Trophoblast cell (in vitro differentiated cells and primary cell): ENCODE data around the gene B3GALNT2.
"Not testable (repeated sequence)": the region's sequence is repeated elsewhere in the genome, so short reads cannot be mapped to it uniquely, and the experiment has no call there.

ENCODE experiments used
- DNase-seq, 2 donors: peaks; one replicate each; pipeline ENCODE4 v3.0.0-alpha.2; 2016
- H2AFZ ChIP-seq: 2 replicates; pipeline ENCODE4 v1.6.1; 2013; ENCODE audit warnings: low read length, moderate library complexity, mild to moderate bottlenecking; ENCODE audit not compliant: insufficient read depth, poor library complexity
- H2AK5ac ChIP-seq: 2 replicates; pipeline ENCODE4 v1.6.1; 2013; ENCODE audit warnings: mild to moderate bottlenecking, low read length
- H2BK120ac ChIP-seq: 2 replicates; pipeline ENCODE4 v1.6.1; 2013; ENCODE audit warnings: low read length, mild to moderate bottlenecking, moderate library complexity; ENCODE audit not compliant: insufficient read depth, poor library complexity
- H2BK12ac ChIP-seq: 2 replicates; pipeline ENCODE4 v1.6.1; 2013; ENCODE audit warnings: mild to moderate bottlenecking, low read length, moderate library complexity
- H2BK5ac ChIP-seq: 2 replicates; pipeline ENCODE4 v1.6.1; 2013; ENCODE audit warnings: low read length, low read depth, moderate library complexity, mild to moderate bottlenecking; ENCODE audit not compliant: poor library complexity
- H3K14ac ChIP-seq: 2 replicates; pipeline ENCODE4 v1.6.1; 2013; ENCODE audit warnings: mild to moderate bottlenecking, low read length
- H3K18ac ChIP-seq: 2 replicates; pipeline ENCODE4 v1.6.1; 2013; ENCODE audit warnings: mild to moderate bottlenecking, low read length
- H3K23ac ChIP-seq: 2 replicates; pipeline ENCODE4 v1.6.1; 2013; ENCODE audit warnings: low read length
- H3K27ac ChIP-seq: 2 replicates; pipeline ENCODE4 v1.5.1; 2013; ENCODE audit warnings: low read depth, mild to moderate bottlenecking, inconsistent platforms, low read length, moderate library complexity
- H3K27me3 ChIP-seq: 2 replicates; pipeline ENCODE4 v1.6.1; 2013; ENCODE audit warnings: inconsistent platforms, mild to moderate bottlenecking, low read length, moderate library complexity; ENCODE audit not compliant: insufficient read depth
- H3K36me3 ChIP-seq, 2 experiments: 1 replicate in 1 of 2; 2 replicates in 1 of 2; pipeline ENCODE4 v1.6.1; 2013; ENCODE audit warnings: low read length in 2 of 2, mild to moderate bottlenecking in 2 of 2, moderate library complexity in 1 of 2; ENCODE audit not compliant: insufficient read depth in 2 of 2, control insufficient read depth in 1 of 2
- H3K4ac ChIP-seq: 2 replicates; pipeline ENCODE4 v1.6.1; 2013; ENCODE audit warnings: low read depth, mild to moderate bottlenecking, low read length, moderate library complexity
- H3K4me1 ChIP-seq, 2 experiments: 1 replicate in 1 of 2; 2 replicates in 1 of 2; pipeline ENCODE4 v1.6.1; 2013; ENCODE audit warnings: low read length in 2 of 2, mild to moderate bottlenecking in 2 of 2, moderate library complexity in 1 of 2; ENCODE audit not compliant: insufficient read depth in 2 of 2, control insufficient read depth in 1 of 2
- H3K4me2 ChIP-seq: 2 replicates; pipeline ENCODE4 v1.6.1; 2013; ENCODE audit warnings: inconsistent platforms, mild to moderate bottlenecking, low read length, moderate library complexity
- H3K4me3 ChIP-seq: 2 replicates; pipeline ENCODE4 v1.5.1; 2013; ENCODE audit warnings: mild to moderate bottlenecking, low read depth, low read length, inconsistent platforms
- H3K79me1 ChIP-seq: one replicate; pipeline ENCODE4 v1.6.1; 2013; ENCODE audit warnings: low read length
- H3K79me2 ChIP-seq: 2 replicates; pipeline ENCODE4 v1.6.1; 2013; ENCODE audit warnings: low read length, mild to moderate bottlenecking; ENCODE audit not compliant: control insufficient read depth, insufficient read depth, poor library complexity
- H3K9ac ChIP-seq: 2 replicates; pipeline ENCODE4 v1.6.1; 2013; ENCODE audit warnings: mild to moderate bottlenecking, low read length
- H3K9me3 ChIP-seq: 2 replicates; pipeline ENCODE4 v1.6.1; 2013; ENCODE audit warnings: low read depth, mild to moderate bottlenecking, control low read depth, inconsistent platforms, low read length; ENCODE audit not compliant: insufficient read depth
- H4K12ac ChIP-seq: 2 replicates; pipeline ENCODE4 v1.6.1; 2013; ENCODE audit warnings: low read depth, mild to moderate bottlenecking, low read length, moderate library complexity
- H4K8ac ChIP-seq: 2 replicates; pipeline ENCODE4 v1.6.1; 2013; ENCODE audit warnings: low read depth, mild to moderate bottlenecking, low read length, moderate library complexity
- H4K91ac ChIP-seq: one replicate; pipeline ENCODE4 v1.6.1; 2013; ENCODE audit warnings: low read depth, mild to moderate bottlenecking, low read length, moderate library complexity
- WGBS: extraction: QIAGEN DNeasy Blood & Tissue Kit; methylation state at CpG from one replicate; pipeline ENCODE4 v1.1.7; 2013; ENCODE audit warnings: missing lambda C conversion rate; ENCODE audit not compliant: insufficient read length, insufficient coverage; ENCODE audit errors: extremely low coverage; 5-methylcytosine and 5-hydroxymethylcytosine counted together

B3GALNT2 gene

GRCh38 chr1:235468004-235468403 is 36.2 kb downstream of the B3GALNT2 start:
- no peak overlapping the region for H2AFZ ChIP-seq
- H3K27ac ChIP-seq, result no peak overlapping the region
- no peak overlapping the region for H4K12ac ChIP-seq
- no peaks in the 10 kb centered on the region for H3K79me1 ChIP-seq
- WGBS, result no CpG with 5 or more reads among the region's 3 CpGs
- no peak overlapping the region for H2BK12ac ChIP-seq
- no peak overlapping the region for H2BK5ac ChIP-seq
- no peak overlapping the region for H3K23ac ChIP-seq
- no peaks in the 10 kb centered on the region for H3K9me3 ChIP-seq
- H3K27me3 ChIP-seq, result no peaks in the 10 kb centered on the region
- no peak for DNase-seq
- H3K4me1 ChIP-seq, result no peaks in the 10 kb centered on the region
- H3K4me3 ChIP-seq, result no peak overlapping the region
- no peak overlapping the region for H2AK5ac ChIP-seq
- no peak overlapping the region for H4K8ac ChIP-seq
- H3K18ac ChIP-seq, result no peak overlapping the region
- no peak overlapping the region for H3K4me2 ChIP-seq
- no peak overlapping the region for H2BK120ac ChIP-seq
- no peak overlapping the region for H3K4ac ChIP-seq
- no peaks in the 10 kb centered on the region for H3K79me2 ChIP-seq
- H4K91ac ChIP-seq, result no peak overlapping the region
- H3K36me3 ChIP-seq, result peaks cover 3 to 9% of the 10 kb centered on the region in 2 experiments
- no peak overlapping the region for H3K9ac ChIP-seq
- no peak overlapping the region for H3K14ac ChIP-seq

- Histone ChIP-seq H3K9ac (no peak overlapping the region), H3K4me1 (no peaks in the 10 kb centered on the region), H3K23ac (no peak overlapping the region), H3K4me2 (no peak overlapping the region), H2BK12ac (no peak overlapping the region), H3K14ac (no peak overlapping the region), H2BK120ac (no peak overlapping the region), H4K91ac (no peak overlapping the region), H2AK5ac (no peak overlapping the region), H3K79me1 (no peaks in the 10 kb centered on the region), H4K8ac (no peak overlapping the region), H3K9me3 (no peaks in the 10 kb centered on the region), H3K36me3 (peaks cover 0 to 6% of the 10 kb centered on the region in 2 experiments), H3K27me3 (no peaks in the 10 kb centered on the region), H3K4me3 (no peak overlapping the region), H3K79me2 (no peaks in the 10 kb centered on the region), H3K18ac (no peak overlapping the region), H2AFZ (no peak overlapping the region), H2BK5ac (no peak overlapping the region), H3K4ac (no peak overlapping the region), H3K27ac (no peak overlapping the region), H4K12ac (no peak overlapping the region)
- no CpG with 5 or more reads among the region's 3 CpGs for WGBS
- no peak for DNase-seq
Observed at GRCh38 chr1:235465066-235465465, 39.2 kb downstream of the B3GALNT2 start.

GRCh38 chr1:235462832-235463231 is 41.4 kb downstream of the B3GALNT2 start:
- not testable (repeated sequence) for H2BK5ac ChIP-seq, H3K4me1 ChIP-seq, H4K8ac ChIP-seq, H2AFZ ChIP-seq, H2BK120ac ChIP-seq, H3K4me2 ChIP-seq, H3K79me1 ChIP-seq, H3K27me3 ChIP-seq, DNase-seq, H3K4ac ChIP-seq, H2BK12ac ChIP-seq, H3K9me3 ChIP-seq, H3K9ac ChIP-seq, H3K27ac ChIP-seq, H3K4me3 ChIP-seq, H3K18ac ChIP-seq, H3K14ac ChIP-seq, H3K23ac ChIP-seq, H4K12ac ChIP-seq, H3K79me2 ChIP-seq, H3K36me3 ChIP-seq, H4K91ac ChIP-seq, H2AK5ac ChIP-seq
- no CpG with 5 or more reads among the region's 3 CpGs for WGBS

GRCh38 chr1:235461954-235462353 is 42.3 kb downstream of the B3GALNT2 start:
- Histone ChIP-seq H2BK5ac (no peak overlapping the region), H3K9me3 (no peaks in the 10 kb centered on the region), H3K23ac (no peak overlapping the region), H2AFZ (no peak overlapping the region), H3K9ac (no peak overlapping the region), H2AK5ac (no peak overlapping the region), H3K18ac (no peak overlapping the region), H3K4me3 (no peak overlapping the region), H3K4me2 (no peak overlapping the region), H4K12ac (no peak overlapping the region), H3K79me2 (no peaks in the 10 kb centered on the region), H3K27me3 (no peaks in the 10 kb centered on the region), H4K8ac (no peak overlapping the region), H3K4ac (no peak overlapping the region), H4K91ac (no peak overlapping the region), H3K36me3 (peaks cover 0 to 3% of the 10 kb centered on the region in 2 experiments), H3K27ac (no peak overlapping the region), H2BK12ac (no peak overlapping the region), H3K14ac (no peak overlapping the region), H2BK120ac (no peak overlapping the region), H3K4me1 (no peaks in the 10 kb centered on the region), H3K79me1 (no peaks in the 10 kb centered on the region)
- no CpG with 5 or more reads among the region's 1 CpG for whole genome bisulfite sequencing
- DNase-seq, result no peak
